Peyer's patch (tissue), 4 donors: Measurements from ENCODE around the gene HTR3A.

Experiments
- POLR2A ChIP-seq, 2 donors: fragments of 450-650 bp; IDR thresholded peaks; one replicate each; pipeline ENCODE4 v1.5.1; 2017; ENCODE audit warnings: antibody characterized with exemption in 2 of 2, mild to moderate bottlenecking in 2 of 2, moderate library complexity in 2 of 2
- TF ChIP-seq, protein P1 (sequence below), 6 experiments: fragments of 450-650 bp in 4 of 6; fragments of 200-600 bp in 2 of 6; sonication (generic) in 1 of 6; IDR thresholded peaks; one replicate each; pipeline ENCODE4 v1.5.1; 2017 to 2019; ENCODE audit warnings: antibody characterized with exemption in 6 of 6, mild to moderate bottlenecking in 3 of 6, moderate library complexity in 1 of 6

DNA sequence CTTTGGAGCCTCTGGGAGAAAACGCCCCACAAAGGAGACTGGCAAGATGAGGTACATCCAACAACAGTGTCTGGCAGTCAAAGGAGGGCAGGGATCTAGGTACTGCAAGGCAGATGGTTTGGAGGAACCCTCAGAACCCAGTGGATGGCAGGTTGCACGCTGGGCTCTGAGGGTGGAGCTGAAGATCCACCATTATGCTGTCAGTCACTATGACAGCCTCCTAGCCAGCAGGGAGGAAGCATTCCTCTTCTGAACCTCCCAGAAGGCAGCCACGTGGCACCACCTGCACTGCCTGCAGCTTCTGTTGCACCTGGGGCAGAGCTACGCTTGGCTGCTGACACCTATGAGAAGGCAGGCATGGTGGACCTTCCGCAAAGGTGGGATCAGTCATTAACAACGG lies 40.2 kb downstream of the HTR3A start:
- TF ChIP-seq, protein P1, sequence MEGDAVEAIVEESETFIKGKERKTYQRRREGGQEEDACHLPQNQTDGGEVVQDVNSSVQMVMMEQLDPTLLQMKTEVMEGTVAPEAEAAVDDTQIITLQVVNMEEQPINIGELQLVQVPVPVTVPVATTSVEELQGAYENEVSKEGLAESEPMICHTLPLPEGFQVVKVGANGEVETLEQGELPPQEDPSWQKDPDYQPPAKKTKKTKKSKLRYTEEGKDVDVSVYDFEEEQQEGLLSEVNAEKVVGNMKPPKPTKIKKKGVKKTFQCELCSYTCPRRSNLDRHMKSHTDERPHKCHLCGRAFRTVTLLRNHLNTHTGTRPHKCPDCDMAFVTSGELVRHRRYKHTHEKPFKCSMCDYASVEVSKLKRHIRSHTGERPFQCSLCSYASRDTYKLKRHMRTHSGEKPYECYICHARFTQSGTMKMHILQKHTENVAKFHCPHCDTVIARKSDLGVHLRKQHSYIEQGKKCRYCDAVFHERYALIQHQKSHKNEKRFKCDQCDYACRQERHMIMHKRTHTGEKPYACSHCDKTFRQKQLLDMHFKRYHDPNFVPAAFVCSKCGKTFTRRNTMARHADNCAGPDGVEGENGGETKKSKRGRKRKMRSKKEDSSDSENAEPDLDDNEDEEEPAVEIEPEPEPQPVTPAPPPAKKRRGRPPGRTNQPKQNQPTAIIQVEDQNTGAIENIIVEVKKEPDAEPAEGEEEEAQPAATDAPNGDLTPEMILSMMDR (IDR thresholded peaks at IDR 0.05): no peak
- TF ChIP-seq POLR2A (IDR thresholded peaks at IDR 0.05): no peak
